ENCODE results near the gene WNT7B.
"Not testable (repeated sequence)": the region's sequence is repeated elsewhere in the genome, so short reads cannot be mapped to it uniquely, and the experiment has no call there.

Gene WNT7B

DNA sequence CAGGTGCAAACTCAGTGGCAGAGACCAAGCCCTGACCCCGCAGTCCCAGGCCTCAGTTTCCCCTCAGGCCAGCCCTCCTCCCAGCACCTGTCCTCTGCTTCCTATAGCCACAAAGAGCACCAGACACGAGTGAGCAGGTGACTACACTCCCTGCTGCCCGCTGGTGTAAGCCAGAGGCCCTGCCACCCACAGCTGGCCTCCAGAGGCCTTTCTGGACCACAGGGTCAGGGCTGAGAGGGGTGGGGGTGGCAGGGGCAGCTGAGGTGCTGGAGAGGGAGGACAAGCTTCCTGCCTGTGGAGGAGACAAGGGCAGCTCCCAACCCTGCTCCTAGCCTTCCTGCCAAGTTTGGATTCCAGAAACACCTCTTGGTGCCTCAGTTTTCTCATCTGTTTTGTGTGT, 31.3 kb upstream of the WNT7B start:
- no peak overlapping the region for H3K4me3 ChIP-seq (replicated peaks; ENCODE audit: low read depth, low read length)

DNA sequence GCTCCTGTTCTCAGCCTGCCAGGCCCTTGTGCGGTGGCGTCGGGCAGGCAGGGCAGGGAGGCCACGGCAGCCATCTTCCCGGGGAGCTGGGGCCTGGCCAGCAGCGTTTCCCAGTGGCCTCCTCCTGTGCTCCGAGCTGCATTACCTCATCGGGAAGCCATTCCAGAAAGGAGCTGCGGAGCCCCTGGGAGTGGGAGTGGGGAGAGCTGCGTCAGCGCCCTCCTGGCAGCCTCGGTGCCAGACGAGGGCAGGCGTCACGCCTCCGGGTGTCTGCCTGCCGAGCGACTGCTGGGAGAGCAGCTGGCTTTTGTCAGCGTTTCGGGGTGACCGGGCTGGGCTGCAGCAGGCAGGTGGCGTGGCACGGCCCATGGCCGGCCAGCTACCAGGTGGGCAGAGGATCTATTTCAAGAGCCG, 30.9 kb upstream of the WNT7B start:
- DNase-seq (ENCODE audit: extremely low read depth, low read depth) = peak; percentile 60
- TF ChIP-seq, protein P1, sequence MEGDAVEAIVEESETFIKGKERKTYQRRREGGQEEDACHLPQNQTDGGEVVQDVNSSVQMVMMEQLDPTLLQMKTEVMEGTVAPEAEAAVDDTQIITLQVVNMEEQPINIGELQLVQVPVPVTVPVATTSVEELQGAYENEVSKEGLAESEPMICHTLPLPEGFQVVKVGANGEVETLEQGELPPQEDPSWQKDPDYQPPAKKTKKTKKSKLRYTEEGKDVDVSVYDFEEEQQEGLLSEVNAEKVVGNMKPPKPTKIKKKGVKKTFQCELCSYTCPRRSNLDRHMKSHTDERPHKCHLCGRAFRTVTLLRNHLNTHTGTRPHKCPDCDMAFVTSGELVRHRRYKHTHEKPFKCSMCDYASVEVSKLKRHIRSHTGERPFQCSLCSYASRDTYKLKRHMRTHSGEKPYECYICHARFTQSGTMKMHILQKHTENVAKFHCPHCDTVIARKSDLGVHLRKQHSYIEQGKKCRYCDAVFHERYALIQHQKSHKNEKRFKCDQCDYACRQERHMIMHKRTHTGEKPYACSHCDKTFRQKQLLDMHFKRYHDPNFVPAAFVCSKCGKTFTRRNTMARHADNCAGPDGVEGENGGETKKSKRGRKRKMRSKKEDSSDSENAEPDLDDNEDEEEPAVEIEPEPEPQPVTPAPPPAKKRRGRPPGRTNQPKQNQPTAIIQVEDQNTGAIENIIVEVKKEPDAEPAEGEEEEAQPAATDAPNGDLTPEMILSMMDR (IDR thresholded peaks at IDR 0.05; ENCODE audit: low read depth, low read length, missing control alignments) = no peak
- peak overlapping the region; percentile 35 for H3K4me3 ChIP-seq (replicated peaks; ENCODE audit: low read depth, low read length)

More for the DNA sequence above, 31.3 kb upstream of the WNT7B start:
- TF ChIP-seq, protein P1 (IDR thresholded peaks at IDR 0.05; ENCODE audit: low read depth, low read length, missing control alignments) = no peak
- no peak for DNase-seq (ENCODE audit: extremely low read depth, low read depth)

DNA sequence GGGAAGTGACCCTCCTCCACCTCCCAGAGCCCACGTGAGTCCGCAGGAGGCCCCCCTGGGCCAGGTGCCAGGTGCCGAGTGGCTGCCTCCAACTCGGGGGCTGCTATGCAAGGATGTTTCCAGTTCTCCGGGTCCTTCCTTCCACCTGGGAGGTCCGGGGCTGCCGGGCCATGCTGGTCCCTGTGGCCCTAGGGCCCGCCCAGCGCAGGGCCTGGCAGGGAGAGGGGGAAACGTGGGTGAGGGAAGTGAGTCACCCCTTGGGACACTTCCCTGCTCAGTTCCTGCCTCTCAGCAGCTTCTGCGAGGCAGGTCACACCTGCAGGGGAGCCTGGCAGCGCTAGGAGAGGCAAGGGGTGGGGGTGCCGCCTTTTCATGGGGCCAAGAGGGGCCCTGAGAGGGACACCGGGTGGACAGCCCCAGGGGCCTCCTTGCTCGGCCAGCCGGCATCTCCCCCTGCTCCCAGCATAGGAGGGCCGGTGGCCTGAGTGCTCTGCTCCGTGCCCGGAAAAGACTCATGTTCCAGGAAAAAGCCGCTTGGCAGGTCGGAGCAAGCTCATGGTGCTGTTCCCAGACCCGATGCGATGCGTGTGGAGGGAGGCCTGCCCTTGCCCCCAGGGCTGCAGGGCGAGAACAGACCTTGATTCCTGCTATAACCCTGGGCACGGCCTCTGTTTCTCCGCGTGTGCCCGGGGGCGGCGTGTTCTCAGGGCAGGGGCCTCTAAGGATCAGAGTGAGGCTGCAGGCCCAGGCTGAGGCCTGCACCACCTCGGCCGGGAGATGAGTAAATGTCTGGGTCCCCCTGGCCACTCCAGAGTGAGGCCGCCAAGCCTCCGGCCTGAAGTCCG, 30.3 kb upstream of the WNT7B start:
- DNase-seq (ENCODE audit: extremely low read depth, low read depth) = no peak
- H3K4me3 ChIP-seq (replicated peaks; ENCODE audit: low read depth, low read length) = peak overlapping the region; percentile 35
- TF ChIP-seq, protein P1 (IDR thresholded peaks at IDR 0.05; ENCODE audit: low read depth, low read length, missing control alignments) = no peak

DNA sequence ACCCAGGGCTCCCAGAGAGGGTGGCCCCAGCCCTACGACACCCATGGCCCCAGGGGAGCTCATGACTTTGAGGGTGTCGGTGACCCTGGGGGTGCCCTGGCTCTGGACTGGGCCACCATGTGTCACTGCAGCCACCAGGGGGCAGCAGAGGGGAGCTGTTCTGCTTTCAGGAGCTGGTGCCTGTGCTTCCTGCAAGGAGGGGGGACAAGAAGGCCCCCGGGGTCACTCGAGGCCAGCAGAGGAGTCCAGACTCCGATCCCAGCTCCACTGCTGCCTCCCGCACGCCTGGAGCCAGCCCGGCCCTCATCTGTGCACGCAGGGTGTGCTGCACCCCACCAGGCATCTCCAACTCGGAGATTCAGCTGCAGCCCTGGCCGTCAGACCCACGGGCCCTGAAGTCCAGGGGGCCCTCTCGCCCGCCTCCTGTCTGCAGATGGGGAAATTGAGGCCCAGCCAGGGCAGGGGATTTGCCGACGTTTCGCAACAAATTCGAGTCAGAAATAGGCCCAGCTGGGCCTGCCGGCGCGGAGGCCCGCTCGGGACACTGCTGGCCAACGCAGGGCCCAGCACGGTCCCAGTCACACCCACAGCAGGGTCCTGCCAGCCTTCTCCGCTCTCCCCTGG, 29.5 kb upstream of the WNT7B start:
- peak; percentile 65 for DNase-seq (ENCODE audit: extremely low read depth, low read depth)
- TF ChIP-seq, protein P1 (IDR thresholded peaks at IDR 0.05; ENCODE audit: low read depth, low read length, missing control alignments) = peak; percentile 92
- H3K4me3 ChIP-seq (replicated peaks; ENCODE audit: low read depth, low read length) = peak overlapping the region; percentile 35

DNA sequence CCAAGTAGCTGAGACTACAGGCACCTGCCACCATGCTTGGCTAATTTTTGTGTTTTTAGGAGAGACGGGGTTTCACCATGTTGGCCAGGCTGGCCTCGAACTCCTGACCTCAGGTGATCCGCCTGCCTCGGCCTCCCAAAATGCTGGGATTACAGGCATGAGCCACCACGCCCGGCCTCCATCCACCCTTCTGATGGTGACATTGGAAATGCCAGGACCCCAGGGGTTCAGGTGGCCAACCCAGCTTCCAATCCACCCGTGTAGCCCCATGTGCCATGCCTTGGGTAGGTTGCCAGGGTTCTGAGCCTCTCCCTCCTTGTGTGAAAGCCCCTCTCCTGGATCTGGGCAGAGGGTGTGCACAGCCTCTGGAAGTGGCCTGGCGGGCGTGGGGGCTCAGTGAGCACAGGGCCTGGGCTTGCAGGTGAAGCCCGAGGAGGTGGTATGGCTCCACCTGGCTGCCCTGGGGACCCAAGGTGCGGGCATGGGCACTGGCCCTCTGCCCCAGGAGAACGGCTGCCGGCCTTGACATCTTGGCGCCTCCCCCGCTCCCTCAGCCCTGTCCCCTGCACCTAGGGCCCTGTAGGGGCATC, 28.2 kb upstream of the WNT7B start:
- not testable (repeated sequence) for DNase-seq (ENCODE audit: extremely low read depth, low read depth); H3K4me3 ChIP-seq (replicated peaks; ENCODE audit: low read depth, low read length)

DNA sequence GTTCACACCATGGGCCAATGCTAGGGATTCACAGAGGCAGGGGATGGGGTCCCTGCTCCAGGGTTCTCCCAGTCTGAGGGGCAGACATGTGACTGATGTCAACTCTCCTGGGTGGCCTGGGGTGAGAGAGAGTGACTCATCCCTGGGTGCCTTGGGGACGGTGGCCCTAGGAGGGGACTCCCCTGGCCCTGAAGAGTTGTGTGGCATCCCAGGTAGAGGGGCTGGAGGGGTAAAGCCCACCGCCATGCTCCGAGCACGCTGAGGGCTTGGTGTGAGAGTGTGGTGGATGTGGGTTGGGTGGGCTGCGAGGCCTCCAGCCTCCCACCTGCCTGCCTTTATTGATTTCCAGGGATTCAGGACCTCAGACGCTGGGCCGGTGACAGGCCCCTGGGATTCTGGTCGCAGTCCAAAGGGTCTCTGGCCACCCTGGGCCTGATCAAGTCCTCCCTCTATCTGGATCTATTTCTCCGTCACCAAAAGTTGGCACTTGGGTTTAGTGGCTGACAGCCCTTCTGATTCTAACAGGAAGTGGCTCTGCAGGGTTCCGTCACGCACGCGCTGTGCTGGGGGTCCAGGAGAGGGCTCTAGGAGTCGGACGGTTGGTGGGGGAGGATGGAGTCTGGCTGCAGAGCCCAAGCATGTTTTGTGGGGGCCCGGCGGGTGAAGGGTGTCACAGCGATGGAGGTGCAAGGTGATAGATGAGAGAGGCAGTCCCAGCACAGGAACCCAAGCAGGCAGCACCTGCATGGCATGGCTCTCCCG, 27.3 kb upstream of the WNT7B start:
- H3K4me3 ChIP-seq (replicated peaks; ENCODE audit: low read depth, low read length) = no peak overlapping the region
- TF ChIP-seq, protein P1 (IDR thresholded peaks at IDR 0.05; ENCODE audit: low read depth, low read length, missing control alignments) = no peak
- DNase-seq (ENCODE audit: extremely low read depth, low read depth) = no peak

All from HFF-Myc (cell line).